22Rv1 (cell line): ENCODE data around the gene ZMYND10.

ENCODE experiments used
- H3K27ac ChIP-seq: fragments of 450-650 bp; 2 replicates; pipeline ENCODE4 v1.5.1; 2017
- ZFX ChIP-seq: fragments of 450-650 bp; IDR thresholded peaks from 2 replicates; pipeline ENCODE4 v1.6.1; 2017; ENCODE audit warnings: antibody characterized with exemption, borderline replicate concordance
- TF ChIP-seq, protein P1 (sequence below): fragments of 450-650 bp; IDR thresholded peaks from 2 replicates; pipeline ENCODE4 v1.5.1; 2017; ENCODE audit warnings: mild to moderate bottlenecking

Gene ZMYND10

DNA sequence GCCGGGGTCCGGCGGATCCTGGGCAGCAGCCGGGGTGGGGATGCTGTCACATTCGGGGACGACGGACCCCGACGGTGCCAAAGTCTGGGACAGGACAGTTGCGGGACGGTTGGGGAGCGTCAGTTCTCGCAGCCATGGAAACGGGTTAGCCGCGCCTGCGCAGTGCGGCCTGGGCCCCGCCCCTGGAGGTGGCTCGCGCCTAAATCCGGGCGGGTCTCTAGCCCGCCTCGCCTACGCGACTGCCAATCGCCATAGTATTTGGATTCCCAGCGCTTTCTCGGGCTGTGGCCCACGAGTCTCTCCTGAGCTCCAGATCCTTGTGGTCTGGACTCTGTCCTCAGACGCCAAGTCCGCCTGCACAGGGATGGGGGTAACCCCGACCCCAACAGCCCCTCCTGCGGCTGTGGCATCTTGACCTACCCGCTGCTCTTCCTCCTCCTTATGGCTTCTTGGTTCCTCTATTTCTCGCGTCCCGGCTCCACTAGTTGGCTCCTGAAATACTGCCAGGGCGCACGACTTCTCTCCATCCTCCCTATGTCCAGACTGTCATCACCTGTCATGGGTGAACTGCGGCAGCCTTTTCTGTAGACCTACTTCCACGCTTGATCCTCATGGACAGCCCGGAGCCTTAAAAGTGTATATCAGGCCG is at the start of gene ZMYND10:
TSS of gene ZMYND10 (minus strand) at position 147 of the 649 bp plus-strand sequence. CDS start 153 bp downstream, outside the sequence.
- TF ChIP-seq ZFX = no peak
- TF ChIP-seq, protein P1, sequence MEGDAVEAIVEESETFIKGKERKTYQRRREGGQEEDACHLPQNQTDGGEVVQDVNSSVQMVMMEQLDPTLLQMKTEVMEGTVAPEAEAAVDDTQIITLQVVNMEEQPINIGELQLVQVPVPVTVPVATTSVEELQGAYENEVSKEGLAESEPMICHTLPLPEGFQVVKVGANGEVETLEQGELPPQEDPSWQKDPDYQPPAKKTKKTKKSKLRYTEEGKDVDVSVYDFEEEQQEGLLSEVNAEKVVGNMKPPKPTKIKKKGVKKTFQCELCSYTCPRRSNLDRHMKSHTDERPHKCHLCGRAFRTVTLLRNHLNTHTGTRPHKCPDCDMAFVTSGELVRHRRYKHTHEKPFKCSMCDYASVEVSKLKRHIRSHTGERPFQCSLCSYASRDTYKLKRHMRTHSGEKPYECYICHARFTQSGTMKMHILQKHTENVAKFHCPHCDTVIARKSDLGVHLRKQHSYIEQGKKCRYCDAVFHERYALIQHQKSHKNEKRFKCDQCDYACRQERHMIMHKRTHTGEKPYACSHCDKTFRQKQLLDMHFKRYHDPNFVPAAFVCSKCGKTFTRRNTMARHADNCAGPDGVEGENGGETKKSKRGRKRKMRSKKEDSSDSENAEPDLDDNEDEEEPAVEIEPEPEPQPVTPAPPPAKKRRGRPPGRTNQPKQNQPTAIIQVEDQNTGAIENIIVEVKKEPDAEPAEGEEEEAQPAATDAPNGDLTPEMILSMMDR = no peak
- H3K27ac ChIP-seq = peak within 1 kb of the TSS; percentile 74

DNA sequence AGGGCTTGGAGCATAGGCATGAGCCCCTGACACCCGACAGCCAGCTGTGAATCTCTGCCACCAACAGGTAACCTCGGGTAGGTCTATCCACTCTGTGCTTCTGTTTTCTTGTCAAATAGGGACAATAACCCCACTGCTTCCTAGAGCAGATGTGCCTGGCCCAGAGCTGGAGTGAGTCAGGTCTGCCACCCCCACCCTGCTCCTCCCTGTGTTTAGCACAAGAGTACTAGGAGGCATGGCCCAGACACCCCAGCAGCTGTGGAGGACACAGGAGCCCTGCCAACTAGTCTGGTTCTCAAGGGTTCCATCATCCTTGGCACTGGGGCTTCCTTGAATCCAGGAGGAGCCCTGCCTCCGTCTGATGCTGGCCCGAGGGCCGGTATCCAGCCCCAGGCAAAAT is 47.5 kb upstream of the ZMYND10 start:
- TF ChIP-seq ZFX = no peak
- TF ChIP-seq, protein P1 = no peak

DNA sequence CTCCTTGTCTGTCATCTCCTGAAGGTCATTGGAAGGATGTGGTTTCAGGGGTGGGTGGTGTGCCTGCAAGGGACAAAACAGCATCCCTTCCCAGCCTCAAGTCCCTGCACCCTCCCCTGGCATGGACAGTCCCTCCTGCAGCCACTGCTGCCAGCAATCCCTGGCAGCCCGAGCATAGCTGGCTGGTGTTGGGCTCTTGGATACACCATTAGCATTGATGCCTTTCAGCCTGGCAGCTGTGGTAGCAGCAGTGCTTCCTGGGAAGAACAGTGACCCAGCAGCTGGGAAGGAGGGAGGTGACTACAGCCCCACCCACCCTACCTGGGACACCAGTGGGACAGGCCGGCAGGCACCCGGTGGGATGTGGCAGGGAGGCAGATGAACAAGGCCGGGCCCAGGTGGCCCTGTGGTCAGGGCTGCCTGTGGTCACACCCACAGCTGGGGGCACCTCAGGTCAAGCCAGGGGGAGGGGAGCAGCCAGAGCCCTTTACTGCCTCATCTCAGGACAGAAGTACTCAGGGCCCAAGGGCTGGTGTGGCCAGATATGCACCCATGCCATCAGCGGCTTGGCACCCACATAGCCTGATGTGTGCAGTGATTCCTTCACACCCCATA is 46.7 kb upstream of the ZMYND10 start:
- no peak overlapping the region for H3K27ac ChIP-seq
- no peak for TF ChIP-seq ZFX
- TF ChIP-seq, protein P1 = no peak

More for the DNA sequence above, 47.5 kb upstream of the ZMYND10 start:
- H3K27ac ChIP-seq = no peak overlapping the region

DNA sequence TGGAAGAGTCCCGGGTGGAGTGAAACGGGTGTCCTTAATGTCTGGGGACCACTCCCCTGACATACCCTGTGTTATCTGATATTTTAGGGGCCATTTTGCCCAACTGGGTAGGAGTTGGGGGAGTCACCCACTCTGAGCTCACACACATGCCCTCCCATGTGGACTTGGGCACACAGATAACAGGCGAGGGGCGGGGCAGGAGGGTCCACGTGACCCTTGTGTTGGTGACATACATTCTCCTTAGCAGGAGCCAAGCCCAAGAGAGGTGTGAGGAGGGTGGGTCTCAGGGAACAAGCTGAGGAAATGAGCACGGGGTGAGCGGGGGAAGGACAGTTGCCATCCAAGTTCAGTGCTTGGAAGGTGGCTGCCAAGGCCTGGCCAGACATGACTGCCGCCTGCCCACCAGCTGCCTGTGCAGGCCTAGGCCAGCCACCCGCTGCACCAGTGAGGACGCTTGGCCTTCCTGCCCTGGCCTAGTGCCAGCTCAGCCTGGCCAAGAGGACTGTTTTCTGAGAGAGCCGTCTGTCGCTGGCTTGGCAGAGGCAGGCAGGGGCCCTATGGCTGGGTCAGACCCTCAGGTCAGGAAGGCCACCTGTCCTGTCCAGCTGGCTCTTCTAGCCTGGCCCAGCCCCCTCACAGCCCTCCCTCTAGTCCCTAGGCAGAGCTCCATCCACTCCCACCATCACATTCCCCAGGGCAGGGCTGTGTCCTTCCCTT is 45.1 kb upstream of the ZMYND10 start:
- TF ChIP-seq, protein P1 = no peak
- no peak for TF ChIP-seq ZFX

DNA sequence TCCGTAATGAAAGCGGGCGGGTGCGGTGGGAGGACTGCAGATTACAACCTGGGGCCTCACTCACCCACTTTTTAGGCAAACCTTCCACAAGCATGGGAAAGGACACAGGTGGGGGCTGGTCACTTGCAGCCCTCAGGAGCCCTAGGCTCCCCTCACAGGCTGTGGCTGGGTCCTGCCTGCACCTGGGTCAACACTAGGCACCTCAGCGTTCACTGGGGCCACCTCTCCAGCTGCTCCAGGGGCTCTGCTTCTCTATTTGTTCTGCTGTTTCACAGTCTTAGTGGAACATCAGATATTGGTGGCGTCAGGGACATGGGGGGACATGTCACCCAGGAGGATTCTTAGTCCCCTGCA is 43.9 kb upstream of the ZMYND10 start:
- TF ChIP-seq, protein P1 = no peak
- TF ChIP-seq ZFX = no peak
- no peak overlapping the region for H3K27ac ChIP-seq

More for the DNA sequence above, 45.1 kb upstream of the ZMYND10 start:
- no peak overlapping the region for H3K27ac ChIP-seq

DNA sequence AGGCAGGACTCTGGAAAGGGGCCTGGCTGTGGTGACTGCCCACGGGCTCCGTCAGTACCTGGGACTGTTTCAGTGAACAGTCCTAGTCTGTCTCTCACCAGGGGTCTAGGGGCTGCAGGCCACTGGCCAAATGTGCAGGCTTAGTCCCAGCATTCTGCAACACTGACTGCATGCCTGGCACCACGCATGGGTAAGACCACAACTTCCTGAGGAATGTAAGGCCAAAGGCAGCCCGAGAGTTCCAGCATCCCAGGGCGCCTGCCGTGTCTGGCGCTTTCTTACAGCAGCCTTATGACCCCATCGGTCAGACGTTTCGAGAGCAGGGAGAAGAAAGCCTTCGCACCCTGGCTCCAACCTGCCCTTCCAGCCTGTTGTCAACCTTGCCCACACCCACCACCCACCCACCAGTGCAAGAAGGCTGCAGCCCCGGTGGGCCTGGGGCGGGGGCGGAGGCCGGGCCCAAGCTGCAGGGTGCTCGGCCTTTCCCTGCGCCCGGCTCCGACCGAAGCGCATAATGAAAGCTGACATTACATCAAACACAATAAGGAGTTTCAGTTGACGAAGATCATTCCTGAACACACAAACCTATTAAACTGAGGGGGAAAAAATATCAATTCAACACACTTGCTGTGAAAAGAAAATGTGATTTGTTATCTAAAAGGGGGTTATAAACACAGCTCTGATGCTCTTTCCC is 43.3 kb upstream of the ZMYND10 start:
- no peak for TF ChIP-seq ZFX
- TF ChIP-seq, protein P1 = 0 out of 2 replicates have a peak, but pooled peaks have one; percentile 5
- H3K27ac ChIP-seq = no peak overlapping the region
